Measurements from ENCODE around the gene MMUT.
"Not testable (repeated sequence)": the region's sequence is repeated elsewhere in the genome, so short reads cannot be mapped to it uniquely, and the experiment has no call there.

MMUT gene
- total RNA-seq = 24.7 to 51.0 (median 34.5) reads per million in 17 experiments

DNA sequence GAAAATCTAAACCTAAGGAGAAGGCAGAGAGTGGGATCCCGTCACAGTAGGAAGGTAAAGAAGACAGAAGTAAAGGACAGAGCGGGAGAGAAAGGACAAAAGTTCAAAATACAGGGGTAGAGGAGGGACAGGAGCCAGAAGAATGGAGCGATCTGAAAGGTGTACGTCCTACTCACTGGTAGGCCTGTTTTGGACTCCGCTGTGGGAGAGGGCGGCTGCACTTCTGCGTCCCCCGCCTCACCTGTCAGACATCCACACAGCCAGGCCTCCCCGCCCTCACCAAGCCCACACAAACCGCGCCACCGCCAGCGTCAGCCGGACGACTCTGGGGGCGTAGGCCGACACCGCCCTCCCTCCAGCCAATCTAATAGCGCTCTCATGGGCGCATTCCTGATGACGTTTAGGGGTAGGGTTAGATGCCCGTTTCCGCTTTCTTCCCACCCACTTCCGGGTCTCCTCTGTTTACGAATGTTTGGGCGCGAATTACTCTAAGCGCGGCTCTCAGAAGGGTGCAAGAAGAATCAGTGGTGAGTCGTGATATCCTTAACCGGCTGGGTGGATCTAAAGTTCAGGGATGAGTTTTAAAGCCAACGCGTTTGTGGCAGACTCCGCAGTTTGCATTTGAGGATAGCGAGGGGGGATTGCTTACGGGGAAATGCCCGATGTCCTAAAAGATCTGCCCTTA lies at the start of gene MMUT, which contains the start of gene CENPQ:
Gene MMUT (minus strand): TSS at position 327 of the 685 bp plus-strand sequence. CDS start 3,787 bp downstream, outside the sequence.
Gene CENPQ (plus strand): TSS at position 444 of the 685 bp plus-strand sequence. CDS start 6,807 bp downstream, outside the sequence.
- peak; percentile 94 to 97 (median 96) for DNase-seq

DNA sequence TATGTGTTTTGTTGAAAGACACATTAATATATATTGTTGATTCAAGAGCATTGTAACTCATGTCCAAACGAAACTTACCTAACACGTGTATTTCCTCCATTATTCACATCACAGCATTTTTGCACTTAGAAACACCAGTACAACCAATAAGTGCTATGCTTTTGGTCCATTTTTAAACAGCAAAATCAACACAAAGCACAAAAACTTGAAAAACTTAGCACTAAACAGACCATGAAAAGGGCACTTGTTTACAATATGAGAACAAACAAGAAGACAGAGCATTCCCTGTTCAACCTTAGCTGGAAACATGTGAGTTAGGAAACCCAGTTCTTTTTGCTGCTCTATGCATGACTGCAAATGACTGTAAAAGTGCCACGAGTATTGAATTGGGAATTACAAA lies 46.3 kb upstream of the MMUT start:
- no peak for DNase-seq

GRCh38 chr6:49506569-49507111 lies 43.6 kb upstream of the MMUT start:
- DNase-seq = no peak

DNA sequence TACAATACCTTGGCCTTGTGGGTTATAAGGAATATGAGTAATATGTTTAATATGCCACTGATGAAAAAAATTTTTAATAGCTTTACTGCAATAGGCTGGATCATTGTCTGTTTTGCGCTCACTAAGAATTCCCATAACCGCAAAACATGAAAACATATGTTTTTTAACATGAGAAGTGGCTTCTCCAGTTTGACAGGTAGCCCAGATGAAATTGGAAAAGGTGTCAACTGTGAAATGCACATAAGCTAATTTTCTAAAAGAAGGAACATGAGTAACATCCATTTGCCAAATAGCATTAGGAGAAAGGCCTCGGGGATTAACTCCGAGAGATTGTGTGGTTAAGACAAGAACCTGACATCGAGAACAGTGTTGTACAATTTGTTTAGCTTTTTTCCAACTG lies 41.6 kb upstream of the MMUT start:
- DNase-seq = no peak

DNA sequence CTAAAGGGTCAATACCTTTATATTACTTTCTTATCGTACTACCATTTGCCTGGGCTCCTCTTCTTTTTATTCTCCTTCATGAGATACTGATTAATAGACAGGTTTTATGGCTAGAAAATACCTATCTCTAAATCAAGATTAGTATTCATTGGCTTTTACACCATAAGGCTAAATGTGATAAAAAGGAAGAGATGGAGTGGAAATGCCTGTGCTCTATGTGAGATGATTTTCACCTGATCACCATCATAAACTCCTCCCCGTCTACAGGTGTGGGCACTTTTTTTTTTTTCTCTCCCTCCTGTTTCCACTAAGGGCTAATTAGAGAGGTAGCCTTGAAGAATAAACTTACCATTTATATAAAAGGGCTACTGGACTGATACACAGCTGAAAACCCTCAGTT lies 36.6 kb upstream of the MMUT start, which contains the start of gene GLYATL3:
Gene GLYATL3 (plus strand): TSS at position 301 of the 400 bp plus-strand sequence. CDS start 12,068 bp downstream, outside the sequence.
- no peak for DNase-seq

- DNase-seq = no peak
Observed at GRCh38 chr6:49499126-49499525, 36.1 kb upstream of the MMUT start.

DNA sequence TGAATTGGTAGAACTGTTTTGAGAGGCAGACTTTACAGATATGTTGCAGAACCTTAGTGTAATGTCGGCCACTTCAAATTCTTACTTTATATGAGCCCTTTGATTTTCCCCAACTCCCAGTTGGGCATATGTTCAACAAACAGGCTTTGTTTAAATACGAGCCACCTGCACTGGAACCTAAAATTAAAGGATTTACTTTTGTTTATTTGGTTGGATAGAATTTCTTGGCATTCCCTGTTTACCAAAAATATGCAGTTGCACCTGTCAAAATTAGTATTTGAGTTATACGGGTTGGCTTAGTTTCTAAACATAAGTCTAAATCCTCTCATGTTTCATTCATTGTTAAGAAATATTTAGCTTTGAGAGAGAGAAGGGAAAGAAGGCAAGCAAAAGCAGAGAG lies 34.3 kb upstream of the MMUT start:
- DNase-seq = no peak

DNA sequence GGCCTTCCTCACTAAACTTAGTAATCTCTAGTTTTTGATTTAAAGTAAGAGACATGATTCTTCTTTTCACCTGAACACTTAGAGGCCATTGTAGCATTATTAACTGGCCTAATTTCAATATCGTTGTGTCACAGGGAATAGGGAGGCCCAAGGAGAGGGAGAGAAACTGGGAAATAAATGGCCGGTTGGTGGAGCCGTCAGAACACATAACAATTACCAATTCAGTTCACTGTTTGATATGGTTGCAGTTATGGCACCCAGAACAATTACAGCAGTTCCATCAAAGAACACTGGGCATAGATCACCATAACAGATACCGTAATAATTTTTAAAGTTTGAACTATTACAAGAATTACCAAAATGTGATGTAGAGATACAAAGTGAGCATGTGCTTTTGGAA lies 27.6 kb upstream of the MMUT start:
- DNase-seq = no peak

- DNase-seq = not testable (repeated sequence)
Observed at GRCh38 chr6:49483380-49483779, 20.3 kb upstream of the MMUT start.

DNA sequence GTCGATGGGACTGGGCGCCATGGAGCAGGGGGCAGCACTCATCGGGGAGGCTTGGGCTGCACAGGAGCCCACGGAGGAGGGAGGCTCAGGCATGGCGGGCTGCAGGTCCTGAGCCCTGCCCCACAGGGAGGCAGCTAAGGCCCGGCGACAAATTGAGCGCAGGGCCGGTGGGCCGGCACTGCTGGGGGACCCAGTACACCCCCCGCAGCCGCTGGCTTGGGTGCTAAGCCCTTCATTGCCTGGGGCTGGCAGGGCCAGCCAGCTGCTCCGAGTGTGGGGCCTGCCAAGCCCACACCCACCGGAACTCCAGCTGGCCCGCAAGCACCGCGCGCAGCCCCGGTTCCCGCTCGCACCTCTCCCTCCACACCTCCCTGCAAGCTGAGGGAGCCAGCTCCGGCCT lies 18.8 kb upstream of the MMUT start:
- DNase-seq = not testable (repeated sequence)

GRCh38 chr6:49479308-49479970 lies 16.4 kb upstream of the MMUT start:
- no peak for DNase-seq

- not testable (repeated sequence) for DNase-seq
Observed at GRCh38 chr6:49476564-49476963, 13.5 kb upstream of the MMUT start.

DNA sequence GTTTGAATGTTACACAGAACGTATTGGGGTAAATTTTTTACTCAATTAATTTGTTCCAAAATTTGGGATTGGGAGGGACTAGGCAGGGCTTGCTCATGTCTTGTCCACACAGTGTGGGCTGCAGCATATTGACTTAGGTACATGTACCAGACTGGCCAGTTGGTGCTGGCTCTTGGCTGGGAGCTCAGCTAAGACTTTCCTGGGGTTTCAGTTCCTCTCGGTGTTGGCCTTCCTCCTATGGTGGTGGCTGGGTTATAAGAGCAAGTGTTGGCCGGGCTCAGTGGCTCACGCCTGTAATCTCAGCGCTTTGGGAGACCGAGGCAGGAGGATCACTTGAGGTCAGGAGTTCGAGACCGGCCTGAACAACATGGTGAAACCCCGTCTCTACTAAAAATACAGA lies 5.0 kb upstream of the MMUT start:
- no peak for DNase-seq

DNA sequence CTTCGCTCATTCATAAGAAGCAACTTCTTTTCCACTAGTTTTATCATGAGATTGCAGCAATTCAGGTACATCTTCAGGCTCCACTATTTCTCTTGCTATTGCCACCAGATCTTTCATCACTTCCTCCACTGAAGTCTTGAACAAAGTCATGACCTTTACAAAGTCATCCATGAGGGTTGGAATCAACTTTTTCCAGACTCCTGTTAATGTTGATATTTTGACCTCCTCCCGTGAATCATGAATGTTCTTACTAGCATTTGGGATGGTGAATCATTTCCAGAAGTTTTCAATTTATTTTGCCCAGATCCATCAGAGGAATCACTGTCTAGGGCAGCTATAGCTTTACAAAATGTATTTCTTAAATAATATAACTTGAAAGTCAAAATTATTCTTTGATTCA lies 1.6 kb upstream of the MMUT start:
- no peak for DNase-seq

- DNase-seq = peak in 1 of 4 experiments; percentile 7
Observed at GRCh38 chr6:49463612-49463967, 537 bp upstream of the MMUT start.

GRCh38 chr6:49462599-49462926 lies 490 bp downstream of the MMUT start:
- peak in 3 of 4 experiments; percentile 2 to 15 (median 9) for DNase-seq

DNA sequence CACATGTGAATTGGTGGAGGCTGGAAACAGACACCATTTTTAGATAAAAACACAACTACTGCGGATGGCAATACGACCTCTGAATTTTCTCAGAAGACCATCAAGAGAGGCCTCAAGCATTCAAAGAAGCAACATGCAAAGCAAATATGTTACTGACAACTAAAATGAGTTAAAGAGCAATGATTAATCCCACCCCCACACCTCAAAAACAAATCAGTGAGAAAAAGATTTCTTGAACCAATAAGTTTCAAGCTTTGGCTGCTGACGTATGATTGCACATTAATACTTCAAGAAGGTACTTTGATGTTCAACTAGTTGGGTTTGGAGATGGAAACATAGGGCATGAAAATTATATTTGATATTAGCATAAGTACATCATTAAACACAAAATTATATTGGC lies 982 bp downstream of the MMUT start:
- peak in 2 of 4 experiments; percentile 6 to 8 for DNase-seq

- no peak for DNase-seq
Observed at GRCh38 chr6:49457771-49458170, 5.3 kb downstream of the MMUT start.

GRCh38 chr6:49454787-49455709 lies 8.0 kb downstream of the MMUT start:
- DNase-seq = no peak

DNA sequence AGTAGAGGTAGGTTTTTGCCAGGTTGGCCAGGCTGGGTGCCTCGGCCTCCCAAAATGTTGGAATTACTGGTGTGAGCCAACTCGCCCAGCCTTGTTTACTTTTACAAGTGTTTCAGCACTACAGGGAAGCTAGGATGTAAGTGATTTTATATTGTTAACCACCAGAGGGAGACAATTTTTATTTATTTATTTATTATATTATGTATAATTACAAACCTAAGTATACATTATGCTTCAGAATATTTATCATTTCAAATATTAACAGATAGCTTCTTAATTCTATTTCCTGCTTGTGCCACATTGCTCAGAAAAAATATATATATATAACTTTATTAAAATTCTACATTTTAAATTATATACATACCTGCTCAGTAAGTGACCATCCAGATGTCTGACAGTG lies 9.8 kb downstream of the MMUT start:
- DNase-seq = peak in 2 of 4 experiments; percentile 19 to 29

GRCh38 chr6:49430866-49431265 lies 32.2 kb downstream of the MMUT start:
- DNase-seq = no peak

DNA sequence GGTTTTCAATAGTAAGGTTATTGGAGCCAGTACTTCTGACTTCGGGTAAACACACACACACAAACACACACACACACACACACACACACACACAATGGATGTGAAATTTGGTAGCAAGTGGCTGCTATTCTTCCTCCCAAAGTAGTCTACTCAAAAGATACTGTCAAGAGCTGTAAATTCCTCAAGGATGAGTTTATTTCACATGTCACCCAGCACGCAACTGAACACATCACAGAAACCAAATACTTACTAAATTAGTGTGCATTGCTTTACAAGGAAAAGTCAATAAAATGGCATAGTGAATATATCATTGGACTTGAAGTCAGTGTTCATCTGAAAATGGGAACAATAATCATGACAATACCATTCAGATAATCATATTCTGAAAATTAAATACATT lies 32.9 kb downstream of the MMUT start:
- DNase-seq = no peak

GRCh38 chr6:49423817-49424216 lies 39.2 kb downstream of the MMUT start:
- DNase-seq = no peak
